IPS-15b (cell line): ENCODE data around the gene TRMT13.
A peak's percentile ranks its signal among the peaks of the same experiment; 100 is the strongest.

Experiments
- H3K27me3 ChIP-seq: one replicate; pipeline ENCODE4 v1.6.1; 2013; ENCODE audit warnings: low read length; ENCODE audit not compliant: control insufficient read depth, insufficient read depth
- H3K36me3 ChIP-seq: one replicate; pipeline ENCODE4 v1.6.1; 2013; ENCODE audit warnings: low read length; ENCODE audit not compliant: control insufficient read depth, insufficient read depth
- H3K4me1 ChIP-seq: one replicate; pipeline ENCODE4 v1.6.1; 2013; ENCODE audit warnings: mild to moderate bottlenecking, low read length; ENCODE audit not compliant: control insufficient read depth, insufficient read depth
- H3K4me3 ChIP-seq: one replicate; pipeline ENCODE4 v1.5.1; 2013; ENCODE audit warnings: low read depth, low read length
- H3K9ac ChIP-seq: one replicate; pipeline ENCODE4 v1.6.1; 2013; ENCODE audit warnings: low read depth, mild to moderate bottlenecking, low read length
- H3K9me3 ChIP-seq: one replicate; pipeline ENCODE4 v1.6.1; 2013; ENCODE audit warnings: mild to moderate bottlenecking, low read length; ENCODE audit not compliant: control insufficient read depth, insufficient read depth

Gene TRMT13, protein sequence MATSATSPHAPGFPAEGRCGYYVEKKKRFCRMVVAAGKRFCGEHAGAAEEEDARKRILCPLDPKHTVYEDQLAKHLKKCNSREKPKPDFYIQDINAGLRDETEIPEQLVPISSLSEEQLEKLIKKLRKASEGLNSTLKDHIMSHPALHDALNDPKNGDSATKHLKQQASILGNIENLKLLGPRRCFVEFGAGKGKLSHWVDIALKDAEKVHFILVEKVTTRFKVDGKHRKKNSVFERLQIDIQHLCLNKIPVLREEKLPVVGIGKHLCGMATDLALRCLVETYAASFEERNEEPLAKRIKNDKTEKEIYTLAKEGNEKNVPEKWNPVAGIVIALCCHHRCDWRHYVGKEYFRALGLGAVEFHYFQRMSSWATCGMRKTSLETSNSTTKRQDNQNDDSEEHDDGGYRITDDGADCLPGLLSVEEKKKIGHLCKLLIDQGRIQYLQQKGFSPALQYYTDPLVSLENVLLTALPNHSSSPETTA

DNA sequence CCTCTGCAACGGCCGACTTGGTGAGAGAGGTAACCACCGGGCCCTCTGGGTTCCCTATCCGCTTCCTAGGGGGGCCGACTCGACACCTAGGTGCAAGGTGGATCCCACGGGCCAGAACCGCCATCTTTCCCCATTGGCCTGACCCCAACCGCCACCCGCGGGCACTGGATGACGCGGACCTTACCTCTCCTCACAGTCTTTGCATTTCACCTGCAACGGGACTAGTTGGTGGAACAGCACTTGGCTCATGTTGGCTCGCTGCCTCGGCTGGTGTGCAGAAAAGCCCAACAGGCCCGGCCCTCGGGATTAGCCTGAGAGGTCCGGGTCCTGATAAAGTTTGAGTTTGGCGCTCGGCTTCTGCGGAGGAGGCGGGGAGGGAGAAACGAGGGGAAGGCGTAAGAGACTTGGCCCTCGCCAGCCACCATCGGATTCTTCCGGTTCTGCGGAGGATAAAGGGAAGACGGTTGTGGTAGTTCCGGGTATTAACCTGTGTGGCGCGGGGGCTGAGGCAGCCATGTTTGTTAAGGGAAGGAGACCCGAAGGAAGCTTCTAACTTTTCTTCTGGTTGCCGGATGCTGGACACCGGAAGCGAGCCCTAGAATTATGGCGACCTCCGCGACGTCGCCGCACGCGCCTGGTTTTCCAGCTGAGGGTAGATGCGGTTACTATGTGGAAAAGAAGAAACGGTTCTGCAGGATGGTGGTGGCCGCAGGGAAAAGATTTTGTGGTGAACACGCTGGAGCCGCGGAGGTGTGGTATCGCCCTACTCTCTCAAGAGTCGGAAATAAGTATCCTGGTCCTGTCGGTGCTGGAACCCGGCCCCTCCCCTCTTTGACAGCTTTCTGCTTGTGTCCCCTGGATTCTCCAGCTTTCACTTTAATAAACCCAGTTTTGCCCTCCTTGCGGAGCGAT is at the start of gene TRMT13, which contains the start of gene SASS6:
TSS of gene TRMT13 (plus strand) at position 598 of the 912 bp plus-strand sequence. CDS start at position 604, 6 bp downstream.
TSS of gene SASS6 (minus strand) at position 365 of the 912 bp plus-strand sequence. CDS start at position 249, 116 bp downstream.
- Histone ChIP-seq H3K27me3 (no peaks in the 10 kb centered on the region), H3K36me3 (no peaks in the 10 kb centered on the region), H3K9me3 (no peaks in the 10 kb centered on the region), H3K4me3 (peak within 1 kb of the TSS; percentile 99), H3K9ac (peak within 1 kb of the TSS; percentile 96), H3K4me1 (peaks cover 3% of the 10 kb centered on the region)

DNA sequence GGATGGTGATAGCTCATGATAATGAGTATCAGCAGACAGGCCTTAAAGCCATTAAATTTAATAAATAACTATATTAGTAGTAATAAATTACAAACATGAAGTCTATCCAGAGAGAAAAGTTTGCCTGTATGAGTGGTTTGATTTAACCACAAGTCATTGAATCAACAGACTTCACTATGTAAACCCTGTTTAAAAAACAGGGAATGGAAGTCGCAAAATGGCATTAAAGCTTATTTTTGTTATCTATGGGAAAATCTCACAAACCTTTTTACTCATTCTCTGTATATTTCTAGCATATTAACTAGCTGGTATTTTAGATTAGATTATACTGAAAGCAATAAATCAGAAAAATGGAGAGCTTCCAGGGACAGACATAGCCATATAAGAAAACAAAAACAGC is 45.6 kb upstream of the TRMT13 start:
- no peaks in the 10 kb centered on the region for H3K27me3 ChIP-seq
- H3K4me1 ChIP-seq = no peaks in the 10 kb centered on the region
- no peak overlapping the region for H3K4me3 ChIP-seq
- H3K9ac ChIP-seq = no peak overlapping the region
- H3K36me3 ChIP-seq = no peaks in the 10 kb centered on the region
- H3K9me3 ChIP-seq = no peaks in the 10 kb centered on the region

DNA sequence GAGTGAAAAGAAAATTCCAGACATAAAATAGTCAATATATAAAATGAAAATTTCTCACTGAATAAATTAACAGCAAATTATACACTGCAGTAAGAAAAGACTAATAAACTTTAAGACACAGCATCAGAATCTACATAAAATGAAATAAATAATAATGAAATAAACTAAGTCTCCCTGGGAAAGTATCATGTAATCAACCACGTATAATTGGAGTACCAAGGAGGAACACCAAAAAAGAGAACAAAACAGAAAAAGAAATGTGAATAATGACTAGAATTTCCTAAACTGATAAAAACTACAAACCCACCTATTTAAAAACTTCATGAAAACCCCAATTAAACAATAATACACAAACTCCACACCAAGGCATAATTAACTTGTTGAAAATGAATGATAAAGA is 43.9 kb upstream of the TRMT13 start:
- peaks cover 2% of the 10 kb centered on the region for H3K36me3 ChIP-seq
- H3K27me3 ChIP-seq = no peaks in the 10 kb centered on the region
- no peak overlapping the region for H3K9ac ChIP-seq
- no peaks in the 10 kb centered on the region for H3K4me1 ChIP-seq
- H3K4me3 ChIP-seq = no peak overlapping the region
- H3K9me3 ChIP-seq = no peaks in the 10 kb centered on the region

DNA sequence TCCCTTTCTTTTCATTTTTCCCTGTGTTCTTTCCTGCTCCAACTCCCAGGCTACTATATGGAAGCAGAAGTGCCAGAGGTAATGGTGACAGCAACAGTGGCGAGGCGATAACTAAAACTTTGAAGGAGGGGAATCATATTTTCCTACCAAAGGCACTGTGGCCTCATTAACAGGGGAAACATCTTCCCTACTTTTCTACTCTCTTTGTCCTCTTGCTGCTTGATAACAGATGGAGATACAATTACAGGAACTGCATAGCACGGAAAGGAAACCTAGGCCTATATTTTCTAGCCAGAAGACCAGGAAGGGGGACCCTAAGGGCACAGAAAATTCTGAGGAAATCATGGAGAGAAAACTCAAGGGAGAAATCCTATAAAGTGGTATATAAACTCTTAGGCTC is 42.5 kb upstream of the TRMT13 start:
- Histone ChIP-seq H3K9me3 (no peaks in the 10 kb centered on the region), H3K4me1 (no peaks in the 10 kb centered on the region), H3K36me3 (peaks cover 2% of the 10 kb centered on the region), H3K4me3 (no peak overlapping the region), H3K27me3 (no peaks in the 10 kb centered on the region), H3K9ac (no peak overlapping the region)

DNA sequence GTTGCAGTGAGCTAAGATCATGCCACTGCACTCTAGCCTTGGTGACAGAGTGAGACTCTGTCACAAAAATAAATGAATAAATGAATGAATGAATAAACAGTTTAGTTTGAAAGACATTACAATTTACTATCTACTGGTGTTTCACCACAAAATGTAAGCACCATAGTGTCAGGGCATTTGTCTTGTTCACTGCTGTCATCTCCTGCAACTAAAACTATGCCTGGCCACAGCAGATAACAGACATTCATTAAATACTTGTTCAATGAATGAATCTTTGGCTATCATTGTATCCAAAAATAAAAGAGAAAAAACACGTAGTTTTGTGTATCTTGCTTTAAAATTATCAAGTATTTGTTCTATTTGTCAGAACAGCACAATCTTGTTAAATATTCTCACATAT is 32.8 kb upstream of the TRMT13 start:
- H3K9ac ChIP-seq = no peak overlapping the region
- peaks cover 12% of the 10 kb centered on the region for H3K36me3 ChIP-seq
- H3K9me3 ChIP-seq = no peaks in the 10 kb centered on the region
- no peaks in the 10 kb centered on the region for H3K4me1 ChIP-seq
- H3K4me3 ChIP-seq = no peak overlapping the region
- H3K27me3 ChIP-seq = no peaks in the 10 kb centered on the region

DNA sequence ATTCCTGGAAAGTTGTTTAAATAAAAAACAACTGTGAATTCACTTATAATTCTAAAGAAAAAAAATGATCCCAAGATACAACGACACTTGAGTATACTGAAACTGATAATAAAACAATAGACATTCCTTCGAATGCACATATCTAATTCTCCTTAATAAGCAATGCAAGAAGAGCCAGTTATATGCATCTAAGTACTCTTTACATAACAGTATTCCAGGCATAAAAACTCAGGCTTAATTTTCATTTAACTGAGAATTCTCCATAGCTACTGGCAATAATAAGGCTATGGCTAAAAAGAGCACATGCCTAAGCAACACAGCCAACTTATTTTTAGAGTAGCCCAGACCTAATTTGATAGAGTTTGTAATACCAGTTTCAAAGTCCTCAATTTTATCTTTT is 31.4 kb upstream of the TRMT13 start:
- no peaks in the 10 kb centered on the region for H3K9me3 ChIP-seq
- no peak overlapping the region for H3K9ac ChIP-seq
- peaks cover 15% of the 10 kb centered on the region for H3K36me3 ChIP-seq
- H3K27me3 ChIP-seq = no peaks in the 10 kb centered on the region
- no peaks in the 10 kb centered on the region for H3K4me1 ChIP-seq
- no peak overlapping the region for H3K4me3 ChIP-seq

DNA sequence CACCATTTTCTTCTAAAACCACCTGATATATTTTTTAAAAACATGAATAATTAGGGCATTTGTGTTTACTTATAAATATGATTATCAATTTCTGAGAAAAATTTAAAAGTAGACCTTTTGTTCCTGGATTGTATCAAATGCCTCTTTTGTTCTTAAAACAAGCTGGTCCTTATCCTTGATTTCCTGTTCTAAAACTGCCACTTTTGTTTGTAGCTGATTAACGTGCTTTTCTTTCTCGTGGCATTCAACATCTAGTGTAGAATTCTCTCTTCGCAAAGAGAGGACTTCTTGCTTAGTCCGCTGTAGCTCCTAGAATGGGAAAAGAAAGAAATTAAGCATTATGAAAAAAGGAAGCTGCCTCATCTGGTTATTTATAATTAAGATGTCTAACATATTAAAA is 25.3 kb upstream of the TRMT13 start:
- H3K9ac ChIP-seq = no peak overlapping the region
- H3K27me3 ChIP-seq = no peaks in the 10 kb centered on the region
- H3K4me3 ChIP-seq = no peak overlapping the region
- H3K4me1 ChIP-seq = no peaks in the 10 kb centered on the region
- no peaks in the 10 kb centered on the region for H3K9me3 ChIP-seq
- H3K36me3 ChIP-seq = peaks cover 11% of the 10 kb centered on the region

DNA sequence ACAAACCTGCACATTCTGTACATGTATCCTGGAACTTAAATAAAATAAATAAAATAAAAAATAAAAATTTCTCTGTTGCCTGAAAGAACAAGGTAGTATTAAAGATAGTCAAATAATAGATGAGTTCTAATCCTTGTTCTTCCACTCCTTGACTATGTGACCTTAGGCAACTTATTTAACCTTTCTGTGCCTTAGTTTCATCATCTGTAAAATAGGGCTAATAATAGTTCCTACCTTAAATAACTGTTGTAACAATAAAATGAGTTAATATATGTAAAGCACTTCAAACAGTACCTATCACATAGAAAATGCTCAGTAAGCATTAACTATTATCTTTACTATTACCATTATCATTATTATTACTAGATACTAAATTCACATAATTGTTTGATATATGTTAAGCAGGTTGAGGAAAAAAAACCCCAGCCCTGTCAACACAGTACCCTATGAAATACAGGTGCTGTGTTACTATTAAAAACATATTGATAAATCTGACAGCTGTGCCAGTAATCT is 23.4 kb upstream of the TRMT13 start:
- no peaks in the 10 kb centered on the region for H3K9me3 ChIP-seq
- no peaks in the 10 kb centered on the region for H3K4me1 ChIP-seq
- peaks cover 4% of the 10 kb centered on the region for H3K36me3 ChIP-seq
- no peak overlapping the region for H3K4me3 ChIP-seq
- H3K9ac ChIP-seq = no peak overlapping the region
- H3K27me3 ChIP-seq = no peaks in the 10 kb centered on the region

DNA sequence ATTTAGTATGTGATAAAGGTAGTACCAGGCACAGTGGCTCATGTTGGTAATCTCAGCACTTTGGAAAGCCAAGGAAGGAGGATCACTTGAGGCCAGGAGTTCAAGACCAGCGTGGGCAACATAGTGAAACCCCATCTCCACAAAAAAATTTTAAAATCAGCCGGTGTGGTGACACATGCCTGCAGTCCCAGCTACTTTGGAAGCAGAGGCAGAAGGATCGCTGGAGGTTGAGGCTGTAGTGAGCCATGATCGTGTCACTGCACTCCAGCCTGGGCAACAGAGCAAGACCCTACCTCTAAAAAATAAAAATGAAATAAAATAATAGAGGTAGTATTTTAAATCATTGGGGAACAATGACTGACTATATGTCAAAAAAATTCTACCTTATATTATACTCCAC is 17.4 kb upstream of the TRMT13 start:
- Histone ChIP-seq H3K9ac (no peak overlapping the region), H3K9me3 (no peaks in the 10 kb centered on the region), H3K4me3 (no peak overlapping the region), H3K4me1 (no peaks in the 10 kb centered on the region), H3K27me3 (no peaks in the 10 kb centered on the region), H3K36me3 (peaks cover 2% of the 10 kb centered on the region)

DNA sequence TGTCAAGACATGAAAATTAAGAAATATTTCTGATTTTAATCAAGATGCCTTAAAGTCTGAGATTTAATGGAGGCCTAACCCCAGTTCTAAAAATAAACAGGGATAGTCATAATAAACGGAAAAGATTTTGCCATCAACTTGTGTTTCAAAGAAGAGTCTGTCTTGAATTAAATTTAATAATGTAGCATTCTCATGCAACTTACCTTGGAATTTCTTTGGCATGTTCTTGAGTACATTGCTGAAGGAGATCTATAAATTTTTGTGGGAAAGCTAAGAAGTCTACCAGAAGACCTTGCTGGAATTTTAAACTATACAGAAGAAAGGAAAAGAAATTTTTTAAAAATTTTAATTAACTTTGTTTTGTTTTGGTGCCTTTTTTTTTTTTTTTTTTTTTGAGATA is 10.8 kb upstream of the TRMT13 start:
- Histone ChIP-seq H3K9me3 (no peaks in the 10 kb centered on the region), H3K4me1 (peaks cover 2% of the 10 kb centered on the region), H3K9ac (no peak overlapping the region), H3K4me3 (no peak overlapping the region), H3K36me3 (peaks cover 6% of the 10 kb centered on the region), H3K27me3 (no peaks in the 10 kb centered on the region)

DNA sequence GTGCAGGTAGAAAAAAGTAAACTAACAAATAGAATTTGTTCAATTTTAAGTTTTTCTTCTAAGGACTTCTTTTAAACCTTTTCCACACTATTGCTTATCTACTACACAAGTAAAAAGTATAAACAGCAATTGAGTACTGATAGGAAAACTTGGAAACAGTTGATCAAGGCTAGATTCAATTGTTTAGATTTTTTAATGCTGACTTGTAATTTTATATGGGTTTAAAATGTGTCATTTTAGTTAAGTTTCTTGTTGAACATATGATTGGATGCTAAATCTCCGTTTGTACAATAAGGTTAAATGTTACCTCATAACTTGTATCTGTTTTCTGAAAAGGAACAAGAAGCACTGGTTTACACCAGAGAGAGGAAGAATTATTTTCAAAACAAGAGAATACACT is 5.7 kb upstream of the TRMT13 start:
- Histone ChIP-seq H3K4me3 (no peak overlapping the region), H3K9ac (no peak overlapping the region), H3K9me3 (no peaks in the 10 kb centered on the region), H3K36me3 (peaks cover 4% of the 10 kb centered on the region), H3K27me3 (no peaks in the 10 kb centered on the region), H3K4me1 (peaks cover 5% of the 10 kb centered on the region)
